ENCODE measurements around the gene CORO7. TPM values are rescaled to one million over a fixed set of nuclear protein-coding genes. Genes with fewer than 3 reads are reported as not detected.

Gene CORO7
- total and polyA plus RNA-seq, 7 experiments from 2014 or later: 29.6 to 572 (median 141) TPM

DNA sequence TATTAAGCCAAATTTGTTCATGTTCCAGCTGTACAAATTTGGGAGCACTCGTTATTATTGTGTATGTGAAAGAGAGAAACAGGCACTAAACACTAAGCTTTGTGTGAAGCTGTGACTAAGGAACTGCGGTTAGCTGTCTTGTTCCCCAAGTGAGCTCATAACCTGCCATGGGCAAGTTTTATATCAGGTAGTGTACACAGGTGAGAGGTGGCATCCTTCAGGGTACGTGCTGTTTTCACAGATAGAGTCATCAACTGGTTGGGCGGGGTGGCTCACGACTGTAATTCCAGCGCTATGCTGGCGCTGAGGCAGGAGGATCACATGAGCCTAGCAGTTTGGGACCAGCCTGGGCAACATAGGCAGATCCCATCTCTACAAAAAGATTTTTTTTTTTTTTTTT, 12.1 kb upstream of the CORO7 start:
- no peak overlapping the region for H3K4me3 ChIP-seq (ENCODE audit: low read length)
- Mint-ChIP-seq H3K4me3 (peak overlapping the region in 4 of 10 donors; percentile 12 to 40 (median 16)), H3K4me1 (peaks cover 29 to 56% (median 42%) of the 10 kb centered on the region in 7 donors), H3K27ac (peak overlapping the region in 6 of 9 donors; percentile 13 to 72 (median 38)), H3K27me3 (no peaks in the 10 kb centered on the region), H3K36me3 (peaks cover 0 to 24% (median 6%) of the 10 kb centered on the region in 5 donors), H3K9me3 (peaks cover 0 to 4% (median 0%) of the 10 kb centered on the region in 11 donors)
- ChIA-PET CTCF (interaction anchor here (0.6 to 1.4 kb wide), 3 partner anchors 11 to 902 kb away, joined by 3 to 4 read pairs (median 3); no protein-coding TSS in a partner anchor), POLR2A (interaction anchor here (0.6 to 1.9 kb wide), 4 partner anchors 9 to 85 kb away, joined by 3 to 11 read pairs (median 3); partner anchors contain the start of genes CORO7 and HMOX2)
- H3K9me3 ChIP-seq (ENCODE audit: control insufficient read depth in 2 of 3, low read length in 3 of 3): no peaks in the 10 kb centered on the region
- H3K4me1 ChIP-seq (ENCODE audit: control insufficient read depth in 2 of 2, insufficient read depth in 2 of 2, low read length in 2 of 2): peaks cover 18% of the 10 kb centered on the region in 2 donors
- ATAC-seq (no peak), DNase-seq (no peak)
- H3K27me3 ChIP-seq (ENCODE audit: control insufficient read depth in 2 of 2, insufficient read depth in 2 of 2, low read length in 2 of 2): no peaks in the 10 kb centered on the region
- H3K27ac ChIP-seq (ENCODE audit: low read depth, low read length): peak overlapping the region; percentile 3
- H3K36me3 ChIP-seq (ENCODE audit: control insufficient read depth in 2 of 3, insufficient read depth in 3 of 3, low read length in 3 of 3): peaks cover 0 to 11% (median 0%) of the 10 kb centered on the region in 3 experiments
- intact Hi-C loops (cut with micrococcal nuclease): loop anchor here in 1 of 2 donors (5.0 to 10.0 kb wide), 2 partner anchors 419 to 526 kb away; partner anchors contain the start of genes GLYR1, SEC14L5 and UBN1

DNA sequence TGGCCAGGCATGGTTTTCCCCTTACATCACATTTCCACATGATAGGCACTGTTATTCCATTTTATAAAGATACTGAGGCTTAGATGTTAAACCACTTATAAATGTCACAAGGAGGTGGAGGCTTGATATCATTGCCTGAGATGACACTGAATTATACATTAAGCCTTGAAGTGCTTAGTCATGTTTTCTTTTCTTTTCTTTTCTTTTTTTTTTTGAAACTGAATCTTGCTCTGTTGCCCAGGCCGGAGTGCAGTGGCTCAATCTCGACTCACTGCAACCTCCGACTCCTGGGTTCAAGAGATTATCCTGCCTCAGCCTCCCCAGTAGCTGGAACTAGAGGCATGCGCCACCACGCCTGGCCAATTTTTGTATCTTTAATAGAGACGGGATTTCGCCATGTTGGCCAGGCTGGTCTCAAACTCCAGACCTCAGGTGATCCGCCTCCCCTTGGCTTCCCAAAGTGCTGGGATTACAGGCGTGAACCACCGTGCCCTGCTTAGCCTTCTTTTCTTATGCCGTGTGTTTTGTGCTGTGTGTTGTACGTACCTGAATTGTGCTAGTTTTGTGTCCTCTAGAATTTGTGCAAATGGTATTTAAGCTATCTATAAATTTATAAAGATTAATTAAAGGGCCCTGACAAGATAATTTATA, 10.5 kb upstream of the CORO7 start:
- Histone ChIP-seq H3K27me3 (ENCODE audit: control insufficient read depth in 2 of 2, insufficient read depth in 2 of 2, low read length in 2 of 2) (no peaks in the 10 kb centered on the region), H3K4me3 (ENCODE audit: low read length) (peak overlapping the region; percentile 97), H3K4me1 (ENCODE audit: control insufficient read depth in 2 of 2, insufficient read depth in 2 of 2, low read length in 2 of 2) (peaks cover 18% of the 10 kb centered on the region in 2 donors), H3K27ac (ENCODE audit: low read depth, low read length) (peak overlapping the region; percentile 95), H3K36me3 (ENCODE audit: control insufficient read depth in 2 of 3, insufficient read depth in 3 of 3, low read length in 3 of 3) (peaks cover 0 to 2% (median 0%) of the 10 kb centered on the region in 3 experiments), H3K9me3 (ENCODE audit: control insufficient read depth in 2 of 3, low read length in 3 of 3) (no peaks in the 10 kb centered on the region)
- Mint-ChIP-seq H3K36me3 (peaks cover 0 to 23% (median 5%) of the 10 kb centered on the region in 5 donors), H3K9me3 (peaks cover 0 to 4% (median 0%) of the 10 kb centered on the region in 11 donors), H3K27ac (peak overlapping the region; percentile 96 to 100 (median 100)), H3K4me1 (peaks cover 26 to 48% (median 37%) of the 10 kb centered on the region in 7 donors), H3K4me3 (peak overlapping the region; percentile 92 to 99 (median 98)), H3K27me3 (peaks cover 0 to 2% (median 0%) of the 10 kb centered on the region in 5 donors)
- POLR2A ChIA-PET: interaction anchor here (1.3 to 1.9 kb wide), 2 partner anchors 10 to 13 kb away, joined by 7 to 11 read pairs; partner anchors contain the start of gene CORO7
- DNase-seq: no peak
- intact Hi-C loops (cut with micrococcal nuclease): loop anchor here in 1 of 2 donors (5.0 to 10.0 kb wide), 2 partner anchors 420 to 528 kb away; partner anchors contain the start of genes GLYR1, SEC14L5 and UBN1
- CTCF ChIA-PET: interaction anchor here (0.6 kb wide), 1 partner anchor 352 kb away, joined by 3 read pairs; no protein-coding TSS in a partner anchor
- no peak for ATAC-seq

- peak overlapping the region; percentile 95 for H3K27ac ChIP-seq (ENCODE audit: low read depth, low read length)
- peak; percentile 48 for ATAC-seq
- H3K27me3 ChIP-seq (ENCODE audit: control insufficient read depth in 2 of 2, insufficient read depth in 2 of 2, low read length in 2 of 2): no peaks in the 10 kb centered on the region
- H3K9me3 Mint-ChIP-seq: peaks cover 0 to 4% (median 0%) of the 10 kb centered on the region in 11 donors
- ChIA-PET POLR2A (interaction anchor here (0.6 to 1.3 kb wide), 2 partner anchors 9 to 12 kb away, joined by 3 to 7 read pairs; partner anchors contain the start of gene CORO7), CTCF (no interaction called here)
- peak overlapping the region; percentile 97 for H3K4me3 ChIP-seq (ENCODE audit: low read length)
- intact Hi-C loops (cut with micrococcal nuclease): loop anchor here in 1 of 2 donors (5.0 to 10.0 kb wide), 2 partner anchors 421 to 529 kb away; partner anchors contain the start of genes GLYR1, SEC14L5 and UBN1
- H3K27ac Mint-ChIP-seq: peak overlapping the region; percentile 96 to 100 (median 100)
- H3K36me3 ChIP-seq (ENCODE audit: control insufficient read depth in 2 of 3, insufficient read depth in 3 of 3, low read length in 3 of 3): peaks cover 0 to 2% (median 0%) of the 10 kb centered on the region in 3 experiments
- H3K4me1 ChIP-seq (ENCODE audit: control insufficient read depth in 2 of 2, insufficient read depth in 2 of 2, low read length in 2 of 2): peaks cover 18% of the 10 kb centered on the region in 2 donors
- no peaks in the 10 kb centered on the region for H3K9me3 ChIP-seq (ENCODE audit: control insufficient read depth in 2 of 3, low read length in 3 of 3)
- H3K36me3 Mint-ChIP-seq: peaks cover 0 to 18% (median 0%) of the 10 kb centered on the region in 5 donors
- peaks cover 0 to 2% (median 0%) of the 10 kb centered on the region in 5 donors for H3K27me3 Mint-ChIP-seq
- peaks cover 26 to 43% (median 35%) of the 10 kb centered on the region in 7 donors for H3K4me1 Mint-ChIP-seq
- DNase-seq: peak in 1 of 9 donors; percentile 80
- H3K4me3 Mint-ChIP-seq: peak overlapping the region; percentile 92 to 99 (median 98)
These were observed 9.8 kb upstream of the CORO7 start for GRCh38 chr16:4426021-4426684.

GRCh38 chr16:4425378-4426020, 9.1 kb upstream of the CORO7 start, which contains the start of gene DNAJA3:
TSS of gene DNAJA3 (plus strand) at chr16:4425868. CDS start at chr16:4425882, 14 bp downstream.
- no peaks in the 10 kb centered on the region for H3K27me3 ChIP-seq (ENCODE audit: control insufficient read depth in 2 of 2, insufficient read depth in 2 of 2, low read length in 2 of 2)
- H3K4me3 ChIP-seq (ENCODE audit: low read length): peak within 1 kb of the TSS; percentile 97
- DNase-seq (peak; percentile 91 to 97 (median 95)), ATAC-seq (peak; percentile 93)
- Mint-ChIP-seq H3K36me3 (peaks cover 0 to 16% (median 0%) of the 10 kb centered on the region in 5 donors), H3K4me1 (peaks cover 26 to 37% (median 31%) of the 10 kb centered on the region in 7 donors), H3K9me3 (peaks cover 0 to 4% (median 0%) of the 10 kb centered on the region in 11 donors), H3K27ac (peak within 1 kb of the TSS; percentile 99 to 100 (median 100)), H3K4me3 (peak within 1 kb of the TSS; percentile 92 to 99 (median 98)), H3K27me3 (peaks cover 0 to 4% (median 0%) of the 10 kb centered on the region in 5 donors)
- no peaks in the 10 kb centered on the region for H3K9me3 ChIP-seq (ENCODE audit: control insufficient read depth in 2 of 3, low read length in 3 of 3)
- peaks cover 18% of the 10 kb centered on the region in 2 donors for H3K4me1 ChIP-seq (ENCODE audit: control insufficient read depth in 2 of 2, insufficient read depth in 2 of 2, low read length in 2 of 2)
- ChIA-PET POLR2A (interaction anchor here (0.6 to 1.3 kb wide), 3 partner anchors 9 to 11 kb away, joined by 3 to 7 read pairs (median 7); partner anchors contain the start of gene CORO7), CTCF (no interaction called here)
- H3K27ac ChIP-seq (ENCODE audit: low read depth, low read length): peak within 1 kb of the TSS; percentile 95
- intact Hi-C loops (cut with micrococcal nuclease): loop anchor here (1.0 to 10.0 kb wide), 17 partner anchors 9 to 529 kb away; partner anchors contain the start of genes HMOX2 (in 2 of the 2), ANKS3 (in 1 of the 2), CDIP1 (in 1 of the 2) and CORO7 (in 1 of the 2)
- H3K36me3 ChIP-seq (ENCODE audit: control insufficient read depth in 2 of 3, insufficient read depth in 3 of 3, low read length in 3 of 3): peaks cover 0 to 2% (median 0%) of the 10 kb centered on the region in 3 experiments

- Mint-ChIP-seq H3K27ac (peak overlapping the region in 3 of 9 donors; percentile 57 to 63 (median 59)), H3K4me3 (no peak overlapping the region), H3K4me1 (peaks cover 4 to 20% (median 12%) of the 10 kb centered on the region in 7 donors), H3K36me3 (peaks cover 0 to 1% (median 0%) of the 10 kb centered on the region in 5 donors), H3K27me3 (peaks cover 0 to 11% (median 0%) of the 10 kb centered on the region in 5 donors), H3K9me3 (peaks cover 0 to 3% (median 0%) of the 10 kb centered on the region in 11 donors)
- ChIA-PET CTCF (interaction anchor here (1.4 kb wide), 1 partner anchor 9 kb away, joined by 3 read pairs; no protein-coding TSS in a partner anchor), POLR2A (no interaction called here)
- H3K27ac ChIP-seq (ENCODE audit: low read depth, low read length): no peak overlapping the region
- H3K36me3 ChIP-seq (ENCODE audit: control insufficient read depth in 2 of 3, insufficient read depth in 3 of 3, low read length in 3 of 3): no peaks in the 10 kb centered on the region
- ATAC-seq (no peak), DNase-seq (no peak)
- intact Hi-C loops (cut with micrococcal nuclease): loop anchor here in 1 of 2 donors (10.0 kb wide), 1 partner anchor 534 kb away; the partner anchor contains the start of gene SEC14L5
- H3K9me3 ChIP-seq (ENCODE audit: control insufficient read depth in 2 of 3, low read length in 3 of 3): no peaks in the 10 kb centered on the region
- H3K4me3 ChIP-seq (ENCODE audit: low read length): no peak overlapping the region
- H3K4me1 ChIP-seq (ENCODE audit: control insufficient read depth in 2 of 2, insufficient read depth in 2 of 2, low read length in 2 of 2): peaks cover 6 to 10% of the 10 kb centered on the region in 2 donors
- no peaks in the 10 kb centered on the region for H3K27me3 ChIP-seq (ENCODE audit: control insufficient read depth in 2 of 2, insufficient read depth in 2 of 2, low read length in 2 of 2)
These were observed 4.2 kb upstream of the CORO7 start for GRCh38 chr16:4420505-4421105.

Data from naive thymus-derived CD4-positive, alpha-beta T cell (primary cell).